ENCODE data around the gene TMEM39B.

- TF ChIP-seq POLR2A (IDR thresholded peaks at IDR 0.05; ENCODE audit: extremely low read depth, insufficient read length) = no peak
- peak; percentile 21 for TF ChIP-seq CTCF (IDR thresholded peaks at IDR 0.05; ENCODE audit: low read depth, low read length)
- TF ChIP-seq MAX (IDR thresholded peaks at IDR 0.05; ENCODE audit: low read depth, low read length) = no peak
Observed at GRCh38 chr1:32063261-32063681, 9.5 kb upstream of the TMEM39B start.
